OCI-LY3 (cell line): ENCODE data around the gene FAM120A.

Source experiments
- CTCF ChIP-seq: fragments of 200-600, 300-600 bp; sonication (generic); IDR thresholded peaks from 2 replicates; pipeline ENCODE4 v1.5.1; 2014; ENCODE audit warnings: antibody characterized with exemption, low read length, low read depth
- EZH2phosphoT487 ChIP-seq: fragments of 200-600 bp; shearing (Covaris generic); IDR thresholded peaks from 2 replicates; pipeline ENCODE4 v1.6.1; 2018; ENCODE audit warnings: antibody characterized with exemption, mixed run types, low read depth

- TF ChIP-seq CTCF (no peak), EZH2phosphoT487 (no peak)
Observed at GRCh38 chr9:93573516-93573828, 122.0 kb downstream of the FAM120A start.
